Measurements from ENCODE around the gene GNAI1. TPM values are rescaled to one million over a fixed set of nuclear protein-coding genes. Genes with fewer than 3 reads are reported as not detected.

The GNAI1 gene
- total RNA-seq, 6 experiments from 2014 or later: 58.8 to 70.9 (median 66.4) TPM

DNA sequence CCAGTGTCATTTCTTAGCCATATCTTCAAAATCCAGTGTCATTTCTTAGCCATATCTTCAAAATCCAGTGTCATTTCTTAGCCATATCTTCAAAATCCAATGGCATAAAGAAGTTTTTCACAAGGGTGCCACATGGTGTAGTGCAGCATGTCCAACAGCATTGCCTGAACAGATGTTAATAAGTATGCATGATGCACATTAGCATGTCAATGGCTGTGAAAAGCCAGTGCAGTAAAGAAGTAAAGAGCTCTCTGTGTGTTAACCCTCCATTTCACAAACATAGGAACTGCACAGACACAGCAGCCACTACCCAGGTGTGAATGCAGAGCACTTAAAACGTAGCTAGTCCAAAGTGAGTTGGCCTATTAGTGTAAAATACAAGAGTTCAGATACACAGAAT, 89.8 kb downstream of the GNAI1 start:
- DNase-seq: no peak
- no peaks in the 10 kb centered on the region for H3K9me3 Mint-ChIP-seq
- no peak overlapping the region for H3K4me3 Mint-ChIP-seq
- peaks cover 20% of the 10 kb centered on the region for H3K36me3 Mint-ChIP-seq (ENCODE audit: low read depth)
- TF ChIP-seq, protein P1, sequence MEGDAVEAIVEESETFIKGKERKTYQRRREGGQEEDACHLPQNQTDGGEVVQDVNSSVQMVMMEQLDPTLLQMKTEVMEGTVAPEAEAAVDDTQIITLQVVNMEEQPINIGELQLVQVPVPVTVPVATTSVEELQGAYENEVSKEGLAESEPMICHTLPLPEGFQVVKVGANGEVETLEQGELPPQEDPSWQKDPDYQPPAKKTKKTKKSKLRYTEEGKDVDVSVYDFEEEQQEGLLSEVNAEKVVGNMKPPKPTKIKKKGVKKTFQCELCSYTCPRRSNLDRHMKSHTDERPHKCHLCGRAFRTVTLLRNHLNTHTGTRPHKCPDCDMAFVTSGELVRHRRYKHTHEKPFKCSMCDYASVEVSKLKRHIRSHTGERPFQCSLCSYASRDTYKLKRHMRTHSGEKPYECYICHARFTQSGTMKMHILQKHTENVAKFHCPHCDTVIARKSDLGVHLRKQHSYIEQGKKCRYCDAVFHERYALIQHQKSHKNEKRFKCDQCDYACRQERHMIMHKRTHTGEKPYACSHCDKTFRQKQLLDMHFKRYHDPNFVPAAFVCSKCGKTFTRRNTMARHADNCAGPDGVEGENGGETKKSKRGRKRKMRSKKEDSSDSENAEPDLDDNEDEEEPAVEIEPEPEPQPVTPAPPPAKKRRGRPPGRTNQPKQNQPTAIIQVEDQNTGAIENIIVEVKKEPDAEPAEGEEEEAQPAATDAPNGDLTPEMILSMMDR (IDR thresholded peaks at IDR 0.05): no peak
- H3K4me1 Mint-ChIP-seq (ENCODE audit: low read depth): peaks cover 30% of the 10 kb centered on the region
- H3K27ac Mint-ChIP-seq: no peak overlapping the region
- H3K27me3 Mint-ChIP-seq (ENCODE audit: insufficient read depth): no peaks in the 10 kb centered on the region

DNA sequence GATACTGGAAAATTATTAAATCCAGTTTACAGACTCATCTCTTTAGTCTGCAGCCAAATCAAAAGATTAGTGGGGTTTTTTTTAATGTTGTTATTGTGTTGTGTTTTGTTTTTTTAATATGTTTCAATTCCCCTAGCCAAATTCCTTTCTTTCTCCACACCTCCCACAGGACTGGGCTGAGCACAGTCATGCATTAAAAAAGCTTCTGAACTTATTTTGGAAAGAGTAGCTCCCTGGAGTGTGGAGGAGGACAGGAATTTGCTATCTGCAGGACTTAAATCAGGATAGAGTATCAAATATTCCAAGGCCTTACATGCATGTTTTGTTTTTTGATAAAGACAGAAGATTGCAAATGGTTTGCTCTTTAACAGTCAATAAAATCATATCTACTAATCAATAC, 90.7 kb downstream of the GNAI1 start:
- no peak for DNase-seq
- no peaks in the 10 kb centered on the region for H3K9me3 Mint-ChIP-seq
- no peaks in the 10 kb centered on the region for H3K27me3 Mint-ChIP-seq (ENCODE audit: insufficient read depth)
- peaks cover 28% of the 10 kb centered on the region for H3K4me1 Mint-ChIP-seq (ENCODE audit: low read depth)
- peaks cover 11% of the 10 kb centered on the region for H3K36me3 Mint-ChIP-seq (ENCODE audit: low read depth)
- H3K27ac Mint-ChIP-seq: no peak overlapping the region; the same call in 1 of the 2 replicates
- no peak overlapping the region for H3K4me3 Mint-ChIP-seq
- TF ChIP-seq, protein P1 (IDR thresholded peaks at IDR 0.05): no peak

DNA sequence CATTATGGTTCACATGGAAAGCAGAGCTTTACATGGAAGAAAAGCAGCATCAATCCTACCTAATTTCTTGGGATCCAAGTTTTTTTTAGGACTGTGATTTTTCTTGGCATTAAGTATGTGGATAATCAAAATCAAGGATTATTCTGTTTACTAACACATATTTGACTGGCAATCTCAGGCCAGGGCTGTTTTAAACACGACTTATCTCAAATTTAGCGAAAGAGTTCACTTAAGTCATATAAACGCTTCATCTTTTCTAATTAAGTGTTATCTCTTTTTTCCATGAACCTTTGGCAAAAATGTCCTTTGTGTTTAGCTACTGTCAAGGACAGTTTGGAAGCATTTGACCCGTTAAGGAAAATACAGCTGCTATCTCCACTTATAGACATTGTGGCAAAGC, 92.0 kb downstream of the GNAI1 start:
- H3K4me3 Mint-ChIP-seq: no peak overlapping the region
- H3K27me3 Mint-ChIP-seq (ENCODE audit: insufficient read depth): no peaks in the 10 kb centered on the region
- TF ChIP-seq, protein P1 (IDR thresholded peaks at IDR 0.05): no peak
- H3K27ac Mint-ChIP-seq: no peak overlapping the region
- peaks cover 4% of the 10 kb centered on the region; the same call in 1 of the 2 replicates for H3K36me3 Mint-ChIP-seq (ENCODE audit: low read depth)
- peaks cover 29% of the 10 kb centered on the region for H3K4me1 Mint-ChIP-seq (ENCODE audit: low read depth)
- H3K9me3 Mint-ChIP-seq: no peaks in the 10 kb centered on the region
- no peak for DNase-seq

DNA sequence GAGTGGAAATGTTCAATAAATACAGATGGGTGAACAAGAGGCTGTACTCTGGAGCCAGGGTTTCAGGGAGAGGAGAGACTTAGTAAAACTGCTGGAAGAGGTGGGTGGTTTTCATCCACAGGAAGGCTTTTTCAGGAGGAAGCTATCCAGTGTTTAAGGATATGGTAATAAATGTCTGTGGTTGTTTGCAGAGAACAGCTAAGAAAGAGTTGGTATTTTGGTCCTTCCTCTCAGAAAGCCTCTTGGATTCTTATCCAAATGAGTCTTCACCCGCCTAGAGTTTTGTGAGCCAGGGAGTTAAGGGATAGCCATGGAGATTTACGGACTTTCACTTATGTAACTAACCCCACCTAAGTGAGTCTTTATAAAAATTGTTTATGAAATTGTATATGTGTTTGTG, 95.7 kb downstream of the GNAI1 start:
- TF ChIP-seq, protein P1 (IDR thresholded peaks at IDR 0.05): no peak
- Mint-ChIP-seq H3K9me3 (no peaks in the 10 kb centered on the region), H3K4me3 (no peak overlapping the region), H3K4me1 (ENCODE audit: low read depth) (peaks cover 34% of the 10 kb centered on the region), H3K27me3 (ENCODE audit: insufficient read depth) (no peaks in the 10 kb centered on the region), H3K36me3 (ENCODE audit: low read depth) (no peaks in the 10 kb centered on the region), H3K27ac (peak overlapping the region; percentile 5)
- DNase-seq: peak; percentile 12

DNA sequence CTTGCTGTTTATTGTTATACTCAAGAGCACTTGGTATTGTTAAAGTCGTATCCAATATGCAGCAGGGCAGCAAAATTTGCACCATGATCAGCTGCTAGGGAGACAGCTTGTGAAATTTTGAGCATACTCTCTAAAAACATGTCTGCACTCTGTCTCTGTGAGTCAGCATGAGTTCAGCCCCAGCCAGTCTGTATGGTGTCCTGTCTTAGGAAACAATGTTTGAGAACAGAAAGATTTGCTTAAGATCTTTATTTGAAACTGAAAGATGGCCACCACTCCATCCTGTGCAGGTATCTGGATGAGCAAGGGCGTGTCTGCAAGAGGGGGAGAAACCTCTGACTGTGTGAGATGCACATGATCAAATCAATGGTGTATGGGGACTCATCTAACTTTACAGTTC, 97.1 kb downstream of the GNAI1 start:
- no peaks in the 10 kb centered on the region for H3K9me3 Mint-ChIP-seq
- peaks cover 31% of the 10 kb centered on the region for H3K4me1 Mint-ChIP-seq (ENCODE audit: low read depth)
- H3K27me3 Mint-ChIP-seq (ENCODE audit: insufficient read depth): no peaks in the 10 kb centered on the region
- H3K27ac Mint-ChIP-seq: peak overlapping the region; percentile 57
- no peak overlapping the region for H3K4me3 Mint-ChIP-seq
- H3K36me3 Mint-ChIP-seq (ENCODE audit: low read depth): no peaks in the 10 kb centered on the region
- TF ChIP-seq, protein P1 (IDR thresholded peaks at IDR 0.05): no peak
- DNase-seq: peak; percentile 47

Data from HFFc6 (cell line).